SK-N-SH treated with all-trans-retinoic acid at 6 μM for 48 hours (cell line): ENCODE data around the gene TRIM2.

Experiments
- ATAC-seq: fragments of 200-7000 bp; cut with Tn5 transposase; 3 replicates; pipeline ENCODE4 v1.9.1; 2020; ENCODE audit warnings: mild to moderate bottlenecking, moderate library complexity
- ARNTL ChIP-seq: fragments of 450-650 bp; formaldehyde crosslinking; IDR thresholded peaks from 2 replicates; pipeline ENCODE4 v1.5.0; 2020; ENCODE audit warnings: low read depth, mild to moderate bottlenecking, moderate library complexity, borderline replicate concordance
- BACH2 ChIP-seq: fragments of 250-450 bp; sonication (Bioruptor Pico); IDR thresholded peaks from 2 replicates; pipeline ENCODE4 v1.9.0; 2021; ENCODE audit warnings: mild to moderate bottlenecking, borderline replicate concordance
- CSRNP3 ChIP-seq: fragments of 250-450 bp; sonication (Bioruptor Pico); IDR thresholded peaks from 2 replicates; pipeline ENCODE4 v1.5.1; 2021; ENCODE audit warnings: mild to moderate bottlenecking, moderate library complexity
- ESRRG ChIP-seq: fragments of 250-450 bp; sonication (Bioruptor Pico); IDR thresholded peaks from 2 replicates; pipeline ENCODE4 v1.6.1; 2021; ENCODE audit warnings: mild to moderate bottlenecking
- GLIS3 ChIP-seq: fragments of 250-450 bp; sonication (Bioruptor Pico); IDR thresholded peaks from 2 replicates; pipeline ENCODE4 v1.5.0; 2020; ENCODE audit warnings: mild to moderate bottlenecking, moderate library complexity
- ISL1 ChIP-seq: fragments of 250-450 bp; sonication (Bioruptor Pico); IDR thresholded peaks from 2 replicates; pipeline ENCODE4 v2.1.2; 2022; ENCODE audit warnings: mild to moderate bottlenecking, moderate library complexity
- OSR1 ChIP-seq: fragments of 250-450 bp; sonication (Bioruptor Pico); IDR thresholded peaks from 2 replicates; pipeline ENCODE4 v1.8.0; 2022; ENCODE audit warnings: moderate library complexity, mild to moderate bottlenecking, inconsistent platforms
- PPARA ChIP-seq: fragments of 250-450 bp; sonication (Bioruptor Pico); IDR thresholded peaks from 2 replicates; pipeline ENCODE4 v1.5.0; 2020; ENCODE audit warnings: mild to moderate bottlenecking, borderline replicate concordance
- RARB ChIP-seq: fragments of 250-450 bp; sonication (Bioruptor Pico); IDR thresholded peaks from 2 replicates; pipeline ENCODE4 v1.8.0; 2021; ENCODE audit warnings: mild to moderate bottlenecking, moderate library complexity
- SNAI2 ChIP-seq: fragments of 250-450 bp; sonication (Bioruptor Pico); IDR thresholded peaks from 2 replicates; pipeline ENCODE4 v1.5.0; 2020; ENCODE audit warnings: mild to moderate bottlenecking, moderate library complexity
- TCF4 ChIP-seq: fragments of 250-450 bp; sonication (Bioruptor Pico); IDR thresholded peaks from 2 replicates; pipeline ENCODE4 v1.8.0; 2021; ENCODE audit warnings: mild to moderate bottlenecking, moderate library complexity, borderline replicate concordance
- TOX ChIP-seq: fragments of 250-450 bp; sonication (Bioruptor Pico); IDR thresholded peaks from 2 replicates; pipeline ENCODE4 v1.8.0; 2021; ENCODE audit warnings: mild to moderate bottlenecking, moderate library complexity, borderline replicate concordance
- ZC3H10 ChIP-seq: fragments of 250-450 bp; sonication (Bioruptor Pico); IDR thresholded peaks from 2 replicates; pipeline ENCODE4 v1.5.1; 2021; ENCODE audit warnings: mild to moderate bottlenecking, moderate library complexity
- ZFP3 ChIP-seq: fragments of 250-450 bp; sonication (Bioruptor Pico); IDR thresholded peaks from 2 replicates; pipeline ENCODE4 v1.5.0; 2020; ENCODE audit warnings: mild to moderate bottlenecking, moderate library complexity
- ZFP30 ChIP-seq: fragments of 450-650 bp; formaldehyde crosslinking; IDR thresholded peaks from 2 replicates; pipeline ENCODE4 v1.5.0; 2022; ENCODE audit warnings: mild to moderate bottlenecking, moderate library complexity
- ZNF565 ChIP-seq: fragments of 450-650 bp; formaldehyde crosslinking; conservative IDR thresholded peaks from 2 replicates; pipeline ENCODE4 v1.5.0; 2020; ENCODE audit warnings: low read depth, mild to moderate bottlenecking, moderate library complexity
- ZNF70 ChIP-seq: fragments of 450-650 bp; formaldehyde crosslinking; IDR thresholded peaks from 2 replicates; pipeline ENCODE4 v1.5.0; 2020; ENCODE audit warnings: mild to moderate bottlenecking, moderate library complexity
- ZNF8 ChIP-seq: fragments of 450-650 bp; formaldehyde crosslinking; IDR thresholded peaks from 2 replicates; pipeline ENCODE4 v1.5.0; 2020; ENCODE audit warnings: mild to moderate bottlenecking, moderate library complexity
- TF ChIP-seq, protein P1 (sequence below): fragments of 250-450 bp; sonication (Bioruptor Pico); IDR thresholded peaks from 2 replicates; pipeline ENCODE4 v1.8.0; 2020; ENCODE audit warnings: mild to moderate bottlenecking, moderate library complexity, borderline replicate concordance
- TF ChIP-seq, protein P2 (sequence below): fragments of 250-450 bp; sonication (Bioruptor Pico); IDR thresholded peaks from 2 replicates; pipeline ENCODE4 v1.8.0; 2021; ENCODE audit warnings: low read depth, mild to moderate bottlenecking, moderate library complexity, borderline replicate concordance
- TF ChIP-seq, protein P3 (sequence below): fragments of 250-450 bp; sonication (Bioruptor Pico); IDR thresholded peaks from 2 replicates; pipeline ENCODE4 v1.5.0; 2020; ENCODE audit warnings: mild to moderate bottlenecking, moderate library complexity

TRIM2 gene

GRCh38 chr4:153337686-153338085, 133.4 kb downstream of the TRIM2 start:
- TF ChIP-seq GLIS3: no peak
- TF ChIP-seq CSRNP3 (CRISPR knock-in tag): no peak
- ATAC-seq: no peak

DNA sequence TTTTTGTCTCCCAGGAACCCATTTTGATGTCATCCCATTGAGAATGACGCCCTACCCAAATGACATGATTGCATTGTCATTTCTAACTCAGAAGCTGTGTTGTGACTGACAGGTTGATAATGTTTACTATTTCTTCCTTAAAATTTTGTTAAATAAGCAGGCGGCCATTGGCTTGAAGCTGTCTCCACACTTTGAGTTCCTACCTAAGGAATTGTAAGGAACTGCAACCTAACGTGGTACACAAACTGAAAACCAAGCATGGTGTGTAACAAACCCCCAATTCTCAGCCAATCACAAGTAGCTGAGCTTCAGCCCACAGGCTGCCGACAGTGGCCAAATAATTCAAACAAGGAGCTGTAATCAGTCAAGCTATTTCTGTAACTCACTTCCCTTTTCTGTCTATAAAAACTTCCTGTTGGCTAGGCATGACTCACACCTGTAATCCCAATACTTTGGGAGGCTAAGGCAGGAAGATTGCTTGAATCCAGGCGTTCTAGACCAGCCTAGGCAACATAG, 137.4 kb downstream of the TRIM2 start:
- ATAC-seq: no peak
- TF ChIP-seq, protein P1, sequence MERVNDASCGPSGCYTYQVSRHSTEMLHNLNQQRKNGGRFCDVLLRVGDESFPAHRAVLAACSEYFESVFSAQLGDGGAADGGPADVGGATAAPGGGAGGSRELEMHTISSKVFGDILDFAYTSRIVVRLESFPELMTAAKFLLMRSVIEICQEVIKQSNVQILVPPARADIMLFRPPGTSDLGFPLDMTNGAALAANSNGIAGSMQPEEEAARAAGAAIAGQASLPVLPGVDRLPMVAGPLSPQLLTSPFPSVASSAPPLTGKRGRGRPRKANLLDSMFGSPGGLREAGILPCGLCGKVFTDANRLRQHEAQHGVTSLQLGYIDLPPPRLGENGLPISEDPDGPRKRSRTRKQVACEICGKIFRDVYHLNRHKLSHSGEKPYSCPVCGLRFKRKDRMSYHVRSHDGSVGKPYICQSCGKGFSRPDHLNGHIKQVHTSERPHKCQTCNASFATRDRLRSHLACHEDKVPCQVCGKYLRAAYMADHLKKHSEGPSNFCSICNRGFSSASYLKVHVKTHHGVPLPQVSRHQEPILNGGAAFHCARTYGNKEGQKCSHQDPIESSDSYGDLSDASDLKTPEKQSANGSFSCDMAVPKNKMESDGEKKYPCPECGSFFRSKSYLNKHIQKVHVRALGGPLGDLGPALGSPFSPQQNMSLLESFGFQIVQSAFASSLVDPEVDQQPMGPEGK: no peak
- no peak for TF ChIP-seq ARNTL (CRISPR knock-in tag)
- TF ChIP-seq ZFP30 (CRISPR knock-in tag): no peak
- TF ChIP-seq PPARA (CRISPR knock-in tag): no peak
- TF ChIP-seq OSR1 (CRISPR knock-in tag): no peak
- TF ChIP-seq GLIS3: no peak
- TF ChIP-seq ZNF565: no peak
- TF ChIP-seq, protein P2, sequence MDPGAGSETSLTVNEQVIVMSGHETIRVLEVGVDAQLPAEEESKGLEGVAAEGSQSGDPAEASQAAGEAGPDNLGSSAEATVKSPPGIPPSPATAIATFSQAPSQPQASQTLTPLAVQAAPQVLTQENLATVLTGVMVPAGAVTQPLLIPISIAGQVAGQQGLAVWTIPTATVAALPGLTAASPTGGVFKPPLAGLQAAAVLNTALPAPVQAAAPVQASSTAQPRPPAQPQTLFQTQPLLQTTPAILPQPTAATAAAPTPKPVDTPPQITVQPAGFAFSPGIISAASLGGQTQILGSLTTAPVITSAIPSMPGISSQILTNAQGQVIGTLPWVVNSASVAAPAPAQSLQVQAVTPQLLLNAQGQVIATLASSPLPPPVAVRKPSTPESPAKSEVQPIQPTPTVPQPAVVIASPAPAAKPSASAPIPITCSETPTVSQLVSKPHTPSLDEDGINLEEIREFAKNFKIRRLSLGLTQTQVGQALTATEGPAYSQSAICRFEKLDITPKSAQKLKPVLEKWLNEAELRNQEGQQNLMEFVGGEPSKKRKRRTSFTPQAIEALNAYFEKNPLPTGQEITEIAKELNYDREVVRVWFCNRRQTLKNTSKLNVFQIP (CRISPR knock-in tag): no peak
- no peak for TF ChIP-seq SNAI2
- no peak for TF ChIP-seq ZNF8 (CRISPR knock-in tag)
- TF ChIP-seq CSRNP3 (CRISPR knock-in tag): no peak
- no peak for TF ChIP-seq ESRRG (CRISPR knock-in tag)
- no peak for TF ChIP-seq ZFP3 (CRISPR knock-in tag)
- TF ChIP-seq, protein P3, sequence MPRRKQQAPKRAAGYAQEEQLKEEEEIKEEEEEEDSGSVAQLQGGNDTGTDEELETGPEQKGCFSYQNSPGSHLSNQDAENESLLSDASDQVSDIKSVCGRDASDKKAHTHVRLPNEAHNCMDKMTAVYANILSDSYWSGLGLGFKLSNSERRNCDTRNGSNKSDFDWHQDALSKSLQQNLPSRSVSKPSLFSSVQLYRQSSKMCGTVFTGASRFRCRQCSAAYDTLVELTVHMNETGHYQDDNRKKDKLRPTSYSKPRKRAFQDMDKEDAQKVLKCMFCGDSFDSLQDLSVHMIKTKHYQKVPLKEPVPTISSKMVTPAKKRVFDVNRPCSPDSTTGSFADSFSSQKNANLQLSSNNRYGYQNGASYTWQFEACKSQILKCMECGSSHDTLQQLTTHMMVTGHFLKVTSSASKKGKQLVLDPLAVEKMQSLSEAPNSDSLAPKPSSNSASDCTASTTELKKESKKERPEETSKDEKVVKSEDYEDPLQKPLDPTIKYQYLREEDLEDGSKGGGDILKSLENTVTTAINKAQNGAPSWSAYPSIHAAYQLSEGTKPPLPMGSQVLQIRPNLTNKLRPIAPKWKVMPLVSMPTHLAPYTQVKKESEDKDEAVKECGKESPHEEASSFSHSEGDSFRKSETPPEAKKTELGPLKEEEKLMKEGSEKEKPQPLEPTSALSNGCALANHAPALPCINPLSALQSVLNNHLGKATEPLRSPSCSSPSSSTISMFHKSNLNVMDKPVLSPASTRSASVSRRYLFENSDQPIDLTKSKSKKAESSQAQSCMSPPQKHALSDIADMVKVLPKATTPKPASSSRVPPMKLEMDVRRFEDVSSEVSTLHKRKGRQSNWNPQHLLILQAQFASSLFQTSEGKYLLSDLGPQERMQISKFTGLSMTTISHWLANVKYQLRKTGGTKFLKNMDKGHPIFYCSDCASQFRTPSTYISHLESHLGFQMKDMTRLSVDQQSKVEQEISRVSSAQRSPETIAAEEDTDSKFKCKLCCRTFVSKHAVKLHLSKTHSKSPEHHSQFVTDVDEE: no peak
- no peak for TF ChIP-seq ISL1 (CRISPR knock-in tag)
- TF ChIP-seq RARB: no peak
- TF ChIP-seq TCF4 (CRISPR knock-in tag): no peak
- TF ChIP-seq TOX (CRISPR knock-in tag): no peak

GRCh38 chr4:153342751-153343552, 138.7 kb downstream of the TRIM2 start:
- ATAC-seq: no peak
- TF ChIP-seq BACH2 (CRISPR knock-in tag): no peak
- no peak for TF ChIP-seq ZC3H10
- no peak for TF ChIP-seq SNAI2
- TF ChIP-seq ZNF70: no peak
- no peak for TF ChIP-seq OSR1 (CRISPR knock-in tag)
- TF ChIP-seq, protein P3: no peak
- no peak for TF ChIP-seq ZFP3 (CRISPR knock-in tag)
- TF ChIP-seq, all 23 proteins: peak for 0
